Uterus (tissue), 2 donors: ENCODE measurements around the gene CTSL.

Experiments
- POLR2A ChIP-seq, 2 donors: fragments of 450-650 bp; IDR thresholded peaks; one replicate each; pipeline ENCODE4 v1.6.1; 2016; ENCODE audit warnings: antibody characterized with exemption in 2 of 2, mild to moderate bottlenecking in 1 of 2, moderate library complexity in 1 of 2
- TF ChIP-seq, protein P1 (sequence below), 4 experiments: fragments of 200-600 bp in 2 of 4; fragments of 450-650 bp in 2 of 4; sonication (generic) in 2 of 4; IDR thresholded peaks; one replicate each; pipeline ENCODE4 v1.5.1; 2016 to 2019; ENCODE audit warnings: antibody characterized with exemption in 4 of 4, mild to moderate bottlenecking in 2 of 4, moderate library complexity in 1 of 4

DNA sequence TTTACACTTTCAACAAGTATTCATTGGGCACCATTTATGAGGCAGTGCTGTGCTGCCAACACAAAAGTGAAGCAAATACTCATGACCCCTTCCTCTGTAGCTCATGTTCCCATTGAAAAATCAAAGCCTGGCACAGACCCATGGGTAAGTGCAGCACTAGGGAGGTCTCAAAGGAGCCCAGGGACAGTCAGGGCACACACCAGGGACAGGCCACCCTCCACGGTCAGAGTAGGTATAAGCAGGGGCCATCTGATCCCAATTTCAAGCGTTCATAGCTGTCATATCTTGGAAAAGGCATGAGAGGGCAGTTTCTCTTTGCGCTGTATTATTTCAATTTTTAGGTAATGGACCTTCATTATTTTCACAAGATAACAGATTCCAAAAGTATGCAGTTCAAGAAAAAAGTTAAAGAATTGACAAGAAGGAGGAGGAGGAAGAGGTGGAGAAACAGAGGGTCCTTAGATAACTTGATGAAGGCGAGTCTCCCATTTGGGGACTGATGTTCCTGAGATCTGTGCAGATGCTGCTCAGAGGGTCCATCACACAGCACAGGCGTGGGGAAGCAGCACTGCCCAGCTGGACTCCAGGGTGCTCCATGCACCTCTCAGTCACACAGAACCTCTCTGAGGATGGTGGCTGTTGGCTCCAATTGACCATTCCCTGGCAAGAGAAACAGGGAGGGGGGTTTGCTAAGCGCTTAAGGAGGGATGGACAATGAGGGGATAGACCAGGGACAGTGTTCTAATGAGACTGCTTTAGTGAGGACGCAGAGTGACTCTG is 7.5 kb downstream of the CTSL start:
- TF ChIP-seq POLR2A (IDR thresholded peaks at IDR 0.05): no peak
- TF ChIP-seq, protein P1, sequence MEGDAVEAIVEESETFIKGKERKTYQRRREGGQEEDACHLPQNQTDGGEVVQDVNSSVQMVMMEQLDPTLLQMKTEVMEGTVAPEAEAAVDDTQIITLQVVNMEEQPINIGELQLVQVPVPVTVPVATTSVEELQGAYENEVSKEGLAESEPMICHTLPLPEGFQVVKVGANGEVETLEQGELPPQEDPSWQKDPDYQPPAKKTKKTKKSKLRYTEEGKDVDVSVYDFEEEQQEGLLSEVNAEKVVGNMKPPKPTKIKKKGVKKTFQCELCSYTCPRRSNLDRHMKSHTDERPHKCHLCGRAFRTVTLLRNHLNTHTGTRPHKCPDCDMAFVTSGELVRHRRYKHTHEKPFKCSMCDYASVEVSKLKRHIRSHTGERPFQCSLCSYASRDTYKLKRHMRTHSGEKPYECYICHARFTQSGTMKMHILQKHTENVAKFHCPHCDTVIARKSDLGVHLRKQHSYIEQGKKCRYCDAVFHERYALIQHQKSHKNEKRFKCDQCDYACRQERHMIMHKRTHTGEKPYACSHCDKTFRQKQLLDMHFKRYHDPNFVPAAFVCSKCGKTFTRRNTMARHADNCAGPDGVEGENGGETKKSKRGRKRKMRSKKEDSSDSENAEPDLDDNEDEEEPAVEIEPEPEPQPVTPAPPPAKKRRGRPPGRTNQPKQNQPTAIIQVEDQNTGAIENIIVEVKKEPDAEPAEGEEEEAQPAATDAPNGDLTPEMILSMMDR (IDR thresholded peaks at IDR 0.05): no peak
